ENCODE results near the gene GSK3B.
A peak's percentile ranks its signal among the peaks of the same experiment; 100 is the strongest.
"Not testable (repeated sequence)": the region's sequence is repeated elsewhere in the genome, so short reads cannot be mapped to it uniquely, and the experiment has no call there.

Gene GSK3B

GRCh38 chr3:120095226-120095978 is 1.2 kb upstream of the GSK3B start:
- DNase-seq = peak; percentile 81

GRCh38 chr3:120094776-120095225 is 554 bp upstream of the GSK3B start:
- peak; percentile 100 for DNase-seq

GRCh38 chr3:120093119-120093910 is 932 bp downstream of the GSK3B start:
- DNase-seq = no peak

GRCh38 chr3:120092474-120092873 is 1.8 kb downstream of the GSK3B start:
- no peak for DNase-seq

GRCh38 chr3:120090422-120090821 is 3.8 kb downstream of the GSK3B start:
- no peak for DNase-seq

- no peak for DNase-seq
Measured at GRCh38 chr3:120089089-120089488, 5.2 kb downstream of the GSK3B start.

- no peak for DNase-seq
Measured at GRCh38 chr3:120088622-120089021, 5.6 kb downstream of the GSK3B start.

GRCh38 chr3:120081719-120082118 is 12.5 kb downstream of the GSK3B start:
- no peak for DNase-seq

GRCh38 chr3:120080836-120081235 is 13.4 kb downstream of the GSK3B start:
- no peak for DNase-seq

- DNase-seq = no peak
Measured at GRCh38 chr3:120077731-120078130, 16.5 kb downstream of the GSK3B start.

GRCh38 chr3:120072867-120073525 is 21.3 kb downstream of the GSK3B start:
- no peak for DNase-seq

- no peak for DNase-seq
Measured at GRCh38 chr3:120071259-120071658, 23.0 kb downstream of the GSK3B start.

- DNase-seq = no peak
Measured at GRCh38 chr3:120070263-120070981, 23.8 kb downstream of the GSK3B start.

GRCh38 chr3:120067083-120067482 is 27.2 kb downstream of the GSK3B start:
- DNase-seq = no peak

GRCh38 chr3:120066634-120067033 is 27.6 kb downstream of the GSK3B start:
- DNase-seq = no peak

- no peak for DNase-seq
Measured at GRCh38 chr3:120064641-120065040, 29.6 kb downstream of the GSK3B start.

- no peak for DNase-seq
Measured at GRCh38 chr3:120062474-120062873, 31.8 kb downstream of the GSK3B start.

GRCh38 chr3:120059081-120059864 is 35.0 kb downstream of the GSK3B start:
- no peak for DNase-seq

- DNase-seq = no peak
Measured at GRCh38 chr3:120057626-120058025, 36.6 kb downstream of the GSK3B start.

- DNase-seq = no peak
Measured at GRCh38 chr3:120057029-120057428, 37.2 kb downstream of the GSK3B start.

GRCh38 chr3:120053647-120054046 is 40.6 kb downstream of the GSK3B start:
- not testable (repeated sequence) for DNase-seq

- no peak for DNase-seq
Measured at GRCh38 chr3:120052677-120053076, 41.6 kb downstream of the GSK3B start.

All from NK-92 treated with Interleukin-12 subunit alpha and Interleukin-12 subunit beta, amount 100 ng/mL, for 24 hours (cell line).